ENCODE data around the gene SERGEF. TPM values are rescaled to one million over a fixed set of nuclear protein-coding genes. Genes with fewer than 3 reads are reported as not detected.

Gene SERGEF
- total RNA-seq, 1 donor from 2014 or later: 24.0 TPM

- H3K36me3 Mint-ChIP-seq (ENCODE audit: unreplicated experiment): no peaks in the 10 kb centered on the region
- DNase-seq (ENCODE audit: extremely low spot score, unreplicated experiment): no peak
- H3K27ac Mint-ChIP-seq (ENCODE audit: unreplicated experiment): no peak overlapping the region
- H3K27me3 Mint-ChIP-seq (ENCODE audit: unreplicated experiment): no peaks in the 10 kb centered on the region
- TF ChIP-seq CTCF (IDR thresholded peaks at IDR 0.05): no peak
- no peak overlapping the region for H3K4me3 Mint-ChIP-seq (ENCODE audit: unreplicated experiment)
- no peaks in the 10 kb centered on the region for H3K9me3 Mint-ChIP-seq (ENCODE audit: unreplicated experiment)
- peaks cover 3% of the 10 kb centered on the region for H3K4me1 Mint-ChIP-seq (ENCODE audit: unreplicated experiment)
Observed at GRCh38 chr11:17883057-17883456, 129.8 kb downstream of the SERGEF start.

GRCh38 chr11:17878743-17879142 lies 134.1 kb downstream of the SERGEF start:
- no peak for DNase-seq (ENCODE audit: extremely low spot score, unreplicated experiment)
- H3K36me3 Mint-ChIP-seq (ENCODE audit: unreplicated experiment): no peaks in the 10 kb centered on the region
- no peaks in the 10 kb centered on the region for H3K4me1 Mint-ChIP-seq (ENCODE audit: unreplicated experiment)
- H3K27me3 Mint-ChIP-seq (ENCODE audit: unreplicated experiment): no peaks in the 10 kb centered on the region
- no peak for TF ChIP-seq CTCF (IDR thresholded peaks at IDR 0.05)
- no peak overlapping the region for H3K4me3 Mint-ChIP-seq (ENCODE audit: unreplicated experiment)
- no peaks in the 10 kb centered on the region for H3K9me3 Mint-ChIP-seq (ENCODE audit: unreplicated experiment)
- no peak overlapping the region for H3K27ac Mint-ChIP-seq (ENCODE audit: unreplicated experiment)

GRCh38 chr11:17877886-17878285 lies 135.0 kb downstream of the SERGEF start:
- TF ChIP-seq CTCF (IDR thresholded peaks at IDR 0.05): no peak
- H3K27ac Mint-ChIP-seq (ENCODE audit: unreplicated experiment): no peak overlapping the region

GRCh38 chr11:17876827-17877226 lies 136.0 kb downstream of the SERGEF start:
- TF ChIP-seq CTCF (IDR thresholded peaks at IDR 0.05): no peak
- DNase-seq (ENCODE audit: extremely low spot score, unreplicated experiment): no peak
- H3K27ac Mint-ChIP-seq (ENCODE audit: unreplicated experiment): no peak overlapping the region

More at GRCh38 chr11:17877886-17878285, 135.0 kb downstream of the SERGEF start:
- Mint-ChIP-seq H3K4me1 (ENCODE audit: unreplicated experiment) (no peaks in the 10 kb centered on the region), H3K4me3 (ENCODE audit: unreplicated experiment) (no peak overlapping the region), H3K36me3 (ENCODE audit: unreplicated experiment) (no peaks in the 10 kb centered on the region), H3K27me3 (ENCODE audit: unreplicated experiment) (no peaks in the 10 kb centered on the region), H3K9me3 (ENCODE audit: unreplicated experiment) (no peaks in the 10 kb centered on the region)
- DNase-seq (ENCODE audit: extremely low spot score, unreplicated experiment): no peak

GRCh38 chr11:17875891-17876290 lies 137.0 kb downstream of the SERGEF start:
- Mint-ChIP-seq H3K36me3 (ENCODE audit: unreplicated experiment) (no peaks in the 10 kb centered on the region), H3K9me3 (ENCODE audit: unreplicated experiment) (no peaks in the 10 kb centered on the region), H3K27me3 (ENCODE audit: unreplicated experiment) (no peaks in the 10 kb centered on the region), H3K4me3 (ENCODE audit: unreplicated experiment) (no peak overlapping the region), H3K4me1 (ENCODE audit: unreplicated experiment) (no peaks in the 10 kb centered on the region), H3K27ac (ENCODE audit: unreplicated experiment) (no peak overlapping the region)
- DNase-seq (ENCODE audit: extremely low spot score, unreplicated experiment): no peak
- no peak for TF ChIP-seq CTCF (IDR thresholded peaks at IDR 0.05)

More at GRCh38 chr11:17876827-17877226, 136.0 kb downstream of the SERGEF start:
- Mint-ChIP-seq H3K36me3 (ENCODE audit: unreplicated experiment) (no peaks in the 10 kb centered on the region), H3K9me3 (ENCODE audit: unreplicated experiment) (no peaks in the 10 kb centered on the region), H3K4me1 (ENCODE audit: unreplicated experiment) (no peaks in the 10 kb centered on the region), H3K4me3 (ENCODE audit: unreplicated experiment) (no peak overlapping the region), H3K27me3 (ENCODE audit: unreplicated experiment) (no peaks in the 10 kb centered on the region)

Measured in osteocyte (in vitro differentiated cells).